ENCODE data around the gene AMPD1.

Gene AMPD1

GRCh38 chr1:114716304-114717170, 21.2 kb upstream of the AMPD1 start, which contains the start of gene NRAS:
Gene NRAS (minus strand): TSS chr1:114716771. CDS start chr1:114716160, 611 bp downstream.
- no peak for TF ChIP-seq CTCF (IDR thresholded peaks at IDR 0.05; ENCODE audit: borderline replicate concordance, insufficient read depth, low read depth, low read length)
- H3K4me3 ChIP-seq (ENCODE audit: low read depth, low read length): peak within 1 kb of the TSS; percentile 59

GRCh38 chr1:114715952-114716303, 20.6 kb upstream of the AMPD1 start:
- no peak for TF ChIP-seq CTCF (IDR thresholded peaks at IDR 0.05; ENCODE audit: borderline replicate concordance, insufficient read depth, low read depth, low read length)
- peak overlapping the region; percentile 59 for H3K4me3 ChIP-seq (ENCODE audit: low read depth, low read length)

GRCh38 chr1:114712977-114713376, 17.6 kb upstream of the AMPD1 start:
- H3K4me3 ChIP-seq (ENCODE audit: low read depth, low read length): no peak overlapping the region
- TF ChIP-seq CTCF (IDR thresholded peaks at IDR 0.05; ENCODE audit: borderline replicate concordance, insufficient read depth, low read depth, low read length): no peak

- no peak overlapping the region for H3K4me3 ChIP-seq (ENCODE audit: low read depth, low read length)
- TF ChIP-seq CTCF (IDR thresholded peaks at IDR 0.05; ENCODE audit: borderline replicate concordance, insufficient read depth, low read depth, low read length): no peak
Measured at GRCh38 chr1:114710360-114710759, 15.0 kb upstream of the AMPD1 start.

- TF ChIP-seq CTCF (IDR thresholded peaks at IDR 0.05; ENCODE audit: borderline replicate concordance, insufficient read depth, low read depth, low read length): no peak
Measured at GRCh38 chr1:114707604-114708003, 12.3 kb upstream of the AMPD1 start.

GRCh38 chr1:114703242-114703641, 7.9 kb upstream of the AMPD1 start:
- H3K4me3 ChIP-seq (ENCODE audit: low read depth, low read length): no peak overlapping the region
- TF ChIP-seq CTCF (IDR thresholded peaks at IDR 0.05; ENCODE audit: borderline replicate concordance, insufficient read depth, low read depth, low read length): no peak

More at GRCh38 chr1:114707604-114708003, 12.3 kb upstream of the AMPD1 start:
- no peak overlapping the region for H3K4me3 ChIP-seq (ENCODE audit: low read depth, low read length)

GRCh38 chr1:114702737-114703136, 7.4 kb upstream of the AMPD1 start:
- TF ChIP-seq CTCF (IDR thresholded peaks at IDR 0.05; ENCODE audit: borderline replicate concordance, insufficient read depth, low read depth, low read length): no peak
- no peak overlapping the region for H3K4me3 ChIP-seq (ENCODE audit: low read depth, low read length)

Measured in GM12875 (cell line).